HepG2 (cell line): ENCODE data around the gene SH2D1B. TPM values are rescaled to one million over a fixed set of nuclear protein-coding genes. Genes with fewer than 3 reads are reported as not detected.

Source experiments
- polyA plus RNA-seq, 8 experiments: library from polyadenylated mRNA; depleted of rRNA in 3 of 8; stranded (reverse) in 7 of 8; unstranded in 1 of 8; fragments of >200 nt; fragmentation: Illumina TruSeq in 4 of 8; extraction: Trizol in 4 of 8; gene quantifications; 2 replicates each; pipeline versions ENCODE4 v1.2.1 to v1.2.3, GENCODE V29; 2011 to 2016; ENCODE audit warnings: low read depth in 4 of 8, missing spikeins in 1 of 8, mixed read lengths in 1 of 8; ENCODE audit not compliant: insufficient read depth in 1 of 8
- total RNA-seq, 5 experiments: library from RNA; depleted of rRNA; stranded (reverse); fragments of >200 nt; fragmentation: Illumina TruSeq; extraction: Trizol; gene quantifications; 2 replicates each; pipeline ENCODE4 v1.2.3, GENCODE V29; 2016; ENCODE audit warnings: low read depth in 1 of 5

SH2D1B gene
- total and polyA plus RNA-seq, 2 of the 13 experiments (the other 11 are each of a cell fraction or from before 2014, with no cell fraction given) = not detected

Other genes with a start within 250 kb of the SH2D1B start
- gene SPATA46, start 35.3 kb downstream of the SH2D1B start, total RNA-seq (2016; rRNA removed; fragmentation: Illumina TruSeq; extraction: Trizol) = not detected in 2 replicates
- not detected in 2 replicates for gene SPATA46, start 35.3 kb downstream of the SH2D1B start, polyA plus RNA-seq (2011; rRNA removed)
- 4.7 and 7.2 TPM in 2 replicates for gene C1orf226, start 30.4 kb downstream of the SH2D1B start, total RNA-seq (2016; rRNA removed; fragmentation: Illumina TruSeq; extraction: Trizol)
- 4.9 and 6.0 TPM in 2 replicates for gene C1orf226, start 30.4 kb downstream of the SH2D1B start, polyA plus RNA-seq (2011; rRNA removed)
- gene UHMK1, start 85.7 kb upstream of the SH2D1B start, total RNA-seq (2016; rRNA removed; fragmentation: Illumina TruSeq; extraction: Trizol) = 20.0 and 27.9 TPM in 2 replicates
- 10.4 and 12.9 TPM in 2 replicates for gene UHMK1, start 85.7 kb upstream of the SH2D1B start, polyA plus RNA-seq (2011; rRNA removed)
- 117 and 162 TPM in 2 replicates for gene UAP1, start 149.6 kb upstream of the SH2D1B start, total RNA-seq (2016; rRNA removed; fragmentation: Illumina TruSeq; extraction: Trizol)
- 37.9 and 48.4 TPM in 2 replicates for gene UAP1, start 149.6 kb upstream of the SH2D1B start, polyA plus RNA-seq (2011; rRNA removed)
- gene DDR2, start 220.3 kb upstream of the SH2D1B start, total RNA-seq (2016; rRNA removed; fragmentation: Illumina TruSeq; extraction: Trizol) = 0.13 and 0.38 TPM in 2 replicates
- 0.30 and 0.36 TPM in 2 replicates for gene DDR2, start 220.3 kb upstream of the SH2D1B start, polyA plus RNA-seq (2011; rRNA removed)